MCF 10A (cell line): ENCODE results near the gene MTHFR. TPM values are rescaled to one million over a fixed set of nuclear protein-coding genes. Genes with fewer than 3 reads are reported as not detected.
"Not testable (repeated sequence)": the region's sequence is repeated elsewhere in the genome, so short reads cannot be mapped to it uniquely, and the experiment has no call there.

Experiments used
- BruUV-seq: library from RNA; stranded (reverse); fragments of 400-500 nt; replicated peaks from 2 replicates; lab custom pipeline; 2021; lab: Mats Ljungman, UMichigan
- CTCF ChIA-PET: fragments of 300-600 bp; sonication (Branson Sonifier 250); formaldehyde crosslinking; extraction: SDS; loops from one replicate; lab custom pipeline; 2021; ENCODE audit warnings: antibody characterized with exemption, inconsistent platforms; lab: Yijun Ruan, JAX
- POLR2A ChIA-PET: fragments of 300-600, 350-650 bp; sonication (Branson Sonifier 250); formaldehyde crosslinking; extraction: SDS; loops from one replicate; lab custom pipeline; 2020; ENCODE audit warnings: antibody characterized with exemption, inconsistent platforms; lab: Yijun Ruan, JAX
- DNase-seq: peaks from one replicate; pipeline ENCODE4 v3.0.0-alpha.2; 2018; ENCODE audit not compliant: unreplicated experiment
- H3K27ac Mint-ChIP-seq: one replicate; pipeline ENCODE4 v1.8.0; 2022; ENCODE audit warnings: mild to moderate bottlenecking, low read depth, mixed read lengths; ENCODE audit not compliant: unreplicated experiment
- H3K27me3 Mint-ChIP-seq: one replicate; pipeline ENCODE4 v1.8.0; 2022; ENCODE audit warnings: mixed read lengths; ENCODE audit not compliant: insufficient read depth, unreplicated experiment
- H3K36me3 Mint-ChIP-seq: one replicate; pipeline ENCODE4 v1.8.0; 2022; ENCODE audit warnings: mild to moderate bottlenecking, moderate library complexity, mixed read lengths; ENCODE audit not compliant: insufficient read depth, unreplicated experiment
- H3K4me1 Mint-ChIP-seq: one replicate; pipeline ENCODE4 v1.8.0; 2022; ENCODE audit warnings: mixed read lengths; ENCODE audit not compliant: insufficient read depth, unreplicated experiment
- H3K4me3 Mint-ChIP-seq: one replicate; pipeline ENCODE4 v1.8.0; 2022; ENCODE audit warnings: mild to moderate bottlenecking, moderate library complexity, mixed read lengths; ENCODE audit not compliant: unreplicated experiment
- H3K9me3 Mint-ChIP-seq: one replicate; pipeline ENCODE4 v1.8.0; 2022; ENCODE audit warnings: mixed read lengths; ENCODE audit not compliant: unreplicated experiment
- intact Hi-C: fragments of 100-400 bp; cut with micrococcal nuclease; formaldehyde crosslinking; loops from 2 replicates; pipeline ENCODE4 v1.14.1; 2022
- total RNA-seq: library from RNA; stranded (reverse); gene quantifications from 2 replicates; pipeline ENCODE4 v1.2.3, GENCODE V29; 2022
- TF ChIP-seq, protein P1 (sequence below): fragments of 200-600 bp; IDR thresholded peaks from one replicate; pipeline ENCODE4 v1.8.0; 2022; ENCODE audit warnings: antibody characterized with exemption, mild to moderate bottlenecking; ENCODE audit not compliant: unreplicated experiment

The MTHFR gene
- total RNA-seq, 1 experiment from 2014 or later, result 14.0 TPM

DNA sequence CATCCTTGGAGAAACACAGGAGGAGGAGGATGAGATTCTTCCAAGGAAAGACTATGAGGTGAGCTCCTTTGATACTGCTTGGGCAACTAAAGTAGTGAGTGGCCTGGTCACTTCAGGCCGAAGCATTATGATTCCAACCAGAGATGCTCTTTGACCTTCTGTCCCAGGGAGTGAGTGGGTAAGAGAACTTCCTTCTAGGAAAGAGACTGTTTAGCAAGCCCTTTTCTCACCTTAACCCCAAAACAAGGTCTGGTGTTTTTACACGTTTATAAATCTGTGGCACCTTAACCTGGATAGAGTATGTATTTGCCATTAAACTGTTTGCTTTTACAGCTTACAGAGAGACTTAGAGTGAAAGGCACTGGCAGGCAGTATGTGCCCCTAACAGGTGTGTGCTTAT lies 1.4 kb upstream of the MTHFR start:
- H3K4me1 Mint-ChIP-seq, result peaks cover 34% of the 10 kb centered on the region
- TSS peak; percentile 33 for BruUV-seq
- TF ChIP-seq, protein P1, sequence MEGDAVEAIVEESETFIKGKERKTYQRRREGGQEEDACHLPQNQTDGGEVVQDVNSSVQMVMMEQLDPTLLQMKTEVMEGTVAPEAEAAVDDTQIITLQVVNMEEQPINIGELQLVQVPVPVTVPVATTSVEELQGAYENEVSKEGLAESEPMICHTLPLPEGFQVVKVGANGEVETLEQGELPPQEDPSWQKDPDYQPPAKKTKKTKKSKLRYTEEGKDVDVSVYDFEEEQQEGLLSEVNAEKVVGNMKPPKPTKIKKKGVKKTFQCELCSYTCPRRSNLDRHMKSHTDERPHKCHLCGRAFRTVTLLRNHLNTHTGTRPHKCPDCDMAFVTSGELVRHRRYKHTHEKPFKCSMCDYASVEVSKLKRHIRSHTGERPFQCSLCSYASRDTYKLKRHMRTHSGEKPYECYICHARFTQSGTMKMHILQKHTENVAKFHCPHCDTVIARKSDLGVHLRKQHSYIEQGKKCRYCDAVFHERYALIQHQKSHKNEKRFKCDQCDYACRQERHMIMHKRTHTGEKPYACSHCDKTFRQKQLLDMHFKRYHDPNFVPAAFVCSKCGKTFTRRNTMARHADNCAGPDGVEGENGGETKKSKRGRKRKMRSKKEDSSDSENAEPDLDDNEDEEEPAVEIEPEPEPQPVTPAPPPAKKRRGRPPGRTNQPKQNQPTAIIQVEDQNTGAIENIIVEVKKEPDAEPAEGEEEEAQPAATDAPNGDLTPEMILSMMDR, result no peak
- H3K27me3 Mint-ChIP-seq, result no peaks in the 10 kb centered on the region
- peaks cover 43% of the 10 kb centered on the region for H3K36me3 Mint-ChIP-seq
- ChIA-PET POLR2A (interaction anchor here (0.9 to 4.2 kb wide), 16 partner anchors 10 to 534 kb away, joined by 3 to 60 read pairs (median 5); partner anchors contain the start of genes AGTRAP, FBXO2, MFN2 and UBIAD1), CTCF (interaction anchor here (0.6 to 1.9 kb wide), 8 partner anchors 10 to 769 kb away, joined by 3 to 8 read pairs (median 5); no protein-coding TSS in a partner anchor)
- H3K9me3 Mint-ChIP-seq, result no peaks in the 10 kb centered on the region
- no peak for DNase-seq
- H3K27ac Mint-ChIP-seq, result peak overlapping the region; percentile 96
- peak overlapping the region; percentile 95 for H3K4me3 Mint-ChIP-seq
- intact Hi-C loops, result no loop called here

- H3K27me3 Mint-ChIP-seq, result no peaks in the 10 kb centered on the region
- ChIA-PET POLR2A (interaction anchor here (0.5 to 4.2 kb wide), 24 partner anchors 11 to 794 kb away, joined by 3 to 60 read pairs (median 4); partner anchors contain the start of genes AGTRAP, FBXO2, MFN2 and UBIAD1), CTCF (interaction anchor here (0.6 to 1.9 kb wide), 8 partner anchors 9 to 759 kb away, joined by 3 to 8 read pairs (median 5); no protein-coding TSS in a partner anchor)
- peak overlapping the region; percentile 95 for H3K4me3 Mint-ChIP-seq
- H3K4me1 Mint-ChIP-seq, result peaks cover 34% of the 10 kb centered on the region
- BruUV-seq, result no TSS peak
- H3K9me3 Mint-ChIP-seq, result no peaks in the 10 kb centered on the region
- peak; percentile 21 for DNase-seq
- H3K36me3 Mint-ChIP-seq, result peaks cover 38% of the 10 kb centered on the region
- intact Hi-C loops, result loop anchor here (1.0 kb wide), 1 partner anchor 70 kb away; the partner anchor contains the start of gene AGTRAP
- H3K27ac Mint-ChIP-seq, result peak overlapping the region; percentile 96
- TF ChIP-seq, protein P1, result no peak
These were observed 658 bp upstream of the MTHFR start for GRCh38 chr1:11806307-11806936.

DNA sequence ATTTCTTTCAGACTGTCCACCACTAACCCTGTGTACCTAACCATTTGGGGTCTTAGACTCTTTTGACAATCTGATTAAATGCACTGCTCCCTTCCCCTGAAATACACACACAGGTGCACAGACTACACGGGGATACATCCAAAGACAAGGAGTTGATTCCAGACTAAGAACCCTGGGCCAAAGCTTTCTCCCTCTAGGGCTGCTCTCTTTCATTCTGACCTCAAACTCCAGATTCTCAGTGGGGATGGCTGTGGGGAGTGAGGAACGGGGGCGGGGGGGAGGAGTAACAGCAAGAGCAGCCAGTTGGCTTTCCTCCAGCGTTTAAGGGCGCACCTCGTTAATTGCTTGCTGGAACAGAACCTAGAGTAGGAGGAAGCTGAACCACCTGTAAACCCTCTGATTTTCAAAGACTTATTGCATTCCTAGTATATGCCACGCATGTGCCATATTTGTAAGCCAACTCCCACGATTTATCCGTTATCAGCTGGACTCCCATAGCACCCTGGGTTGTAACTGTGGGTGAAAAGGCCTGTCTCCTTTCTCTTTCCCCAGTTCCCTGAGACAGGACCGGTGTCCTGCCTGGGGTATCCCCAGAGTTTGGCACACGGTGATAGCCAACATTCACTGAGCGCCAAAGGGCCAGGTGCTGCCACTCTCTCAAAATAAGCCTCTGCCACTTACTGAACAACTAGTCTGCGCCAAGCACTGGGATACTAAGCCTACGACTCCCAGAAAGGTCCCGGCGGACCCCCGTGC lies 920 bp downstream of the MTHFR start:
- intact Hi-C loops, result loop anchor here (2.0 kb wide), 1 partner anchor 14 kb away; no protein-coding TSS in a partner anchor
- CTCF ChIA-PET, result interaction anchor here (0.6 to 2.5 kb wide), 4 partner anchors 17 to 1728 kb away, joined by 3 to 6 read pairs (median 4); no protein-coding TSS in a partner anchor

DNA sequence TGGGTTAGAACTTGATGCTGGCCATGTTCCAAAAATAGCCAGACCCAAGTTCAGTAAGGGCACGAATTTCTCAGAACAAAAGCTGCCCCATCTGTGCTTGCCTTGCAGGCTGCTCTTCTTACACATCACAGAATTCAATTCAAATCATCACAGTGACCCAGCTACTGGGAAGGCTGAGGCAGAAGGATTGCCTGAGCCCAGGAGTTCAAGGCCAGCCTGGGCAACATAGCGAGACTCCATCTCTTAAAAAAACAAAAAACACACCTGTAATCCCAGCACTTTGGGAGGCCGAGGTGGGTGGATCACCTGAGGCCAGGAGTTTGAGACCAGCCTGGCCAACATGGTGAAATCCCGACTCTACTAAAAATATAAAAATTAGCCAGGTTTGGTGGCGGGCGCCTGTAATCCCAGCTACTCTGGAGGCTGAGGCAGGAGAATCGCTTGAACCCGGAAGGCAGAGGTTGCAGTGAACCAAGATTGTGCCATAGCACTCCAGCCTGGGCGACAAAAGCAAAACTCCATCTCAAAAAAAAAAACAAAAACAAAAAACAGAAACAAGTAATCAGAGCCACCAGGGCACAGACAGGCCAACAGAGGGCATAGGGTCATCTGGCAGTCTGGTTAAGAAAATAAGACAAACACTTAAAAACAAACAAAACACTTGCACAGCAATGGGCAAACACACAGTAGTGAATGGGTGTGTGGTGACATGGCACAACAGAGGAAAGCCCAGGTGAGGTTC lies 1.7 kb downstream of the MTHFR start:
- POLR2A ChIA-PET, result interaction anchor here (0.5 to 4.9 kb wide), 12 partner anchors 15 to 318 kb away, joined by 3 to 87 read pairs (median 4); partner anchors contain the start of genes AGTRAP and FBXO44
- H3K27me3 Mint-ChIP-seq, BruUV-seq, DNase-seq, H3K9me3 Mint-ChIP-seq: not testable (repeated sequence)
- CTCF ChIA-PET, result interaction anchor here (0.5 to 2.5 kb wide), 5 partner anchors 17 to 1729 kb away, joined by 3 to 6 read pairs (median 3); no protein-coding TSS in a partner anchor
- H3K4me3 Mint-ChIP-seq, result peak overlapping the region; percentile 95
- peak overlapping the region; percentile 96 for H3K27ac Mint-ChIP-seq
- H3K4me1 Mint-ChIP-seq, result peaks cover 32% of the 10 kb centered on the region
- peaks cover 46% of the 10 kb centered on the region for H3K36me3 Mint-ChIP-seq
- intact Hi-C loops, result loop anchor here (2.0 kb wide), 1 partner anchor 13 kb away; no protein-coding TSS in a partner anchor

More for the DNA sequence above, 920 bp downstream of the MTHFR start:
- POLR2A ChIA-PET, result interaction anchor here (0.6 to 4.9 kb wide), 8 partner anchors 16 to 192 kb away, joined by 3 to 87 read pairs (median 5); partner anchors contain the start of genes AGTRAP and FBXO44
- Mint-ChIP-seq H3K27me3 (no peaks in the 10 kb centered on the region), H3K36me3 (peaks cover 41% of the 10 kb centered on the region), H3K27ac (peak overlapping the region; percentile 96), H3K9me3 (no peaks in the 10 kb centered on the region), H3K4me3 (peak overlapping the region; percentile 95), H3K4me1 (peaks cover 34% of the 10 kb centered on the region)
- TF ChIP-seq, protein P1, result no peak
- DNase-seq, result peak; percentile 84
- BruUV-seq, result TSS peak; percentile 58
